Mesenchymal stem cell (in vitro differentiated cells and primary cell): ENCODE data around the gene C10orf67.

Source experiments
- DNase-seq: peaks from one replicate; pipeline ENCODE4 v3.0.0-alpha.2; 2013
- H2AFZ ChIP-seq: one replicate; pipeline ENCODE4 v1.6.1; 2013; ENCODE audit warnings: low read depth, mild to moderate bottlenecking, control low read depth, inconsistent platforms, low read length, moderate library complexity
- H2AK5ac ChIP-seq: 2 replicates; pipeline ENCODE4 v1.6.1; 2013; ENCODE audit warnings: low read length, moderate library complexity, mild to moderate bottlenecking, inconsistent platforms; ENCODE audit not compliant: severe bottlenecking
- H2BK120ac ChIP-seq: one replicate; pipeline ENCODE4 v1.6.1; 2013; ENCODE audit warnings: low read depth, mild to moderate bottlenecking, inconsistent platforms, low read length, moderate library complexity
- H2BK12ac ChIP-seq, 2 experiments: one replicate each; pipeline ENCODE4 v1.6.1; 2013; ENCODE audit warnings: inconsistent platforms in 2 of 2, low read length in 2 of 2, mild to moderate bottlenecking in 2 of 2, moderate library complexity in 2 of 2, control low read depth in 1 of 2
- H2BK15ac ChIP-seq: one replicate; pipeline ENCODE4 v1.6.1; 2013; ENCODE audit warnings: mild to moderate bottlenecking, low read depth, inconsistent platforms; ENCODE audit not compliant: poor library complexity, severe bottlenecking
- H2BK5ac ChIP-seq: 2 replicates; pipeline ENCODE4 v1.6.1; 2013; ENCODE audit warnings: low read depth, mild to moderate bottlenecking, low read length, control low read depth, inconsistent platforms; ENCODE audit not compliant: poor library complexity, severe bottlenecking
- H3K14ac ChIP-seq, 2 experiments: one replicate each; pipeline ENCODE4 v1.6.1; 2013; ENCODE audit warnings: inconsistent platforms in 2 of 2, low read length in 2 of 2, control low read depth in 1 of 2, mild to moderate bottlenecking in 1 of 2, moderate library complexity in 1 of 2
- H3K18ac ChIP-seq, 2 experiments: one replicate each; pipeline ENCODE4 v1.6.1; 2013; ENCODE audit warnings: inconsistent platforms in 2 of 2, low read length in 2 of 2, control low read depth in 1 of 2, low read depth in 1 of 2, mild to moderate bottlenecking in 1 of 2
- H3K23ac ChIP-seq, 2 experiments: one replicate each; pipeline ENCODE4 v1.6.1; 2013; ENCODE audit warnings: inconsistent platforms in 2 of 2, low read length in 2 of 2, mild to moderate bottlenecking in 2 of 2, moderate library complexity in 2 of 2, control low read depth in 1 of 2
- H3K27ac ChIP-seq: 2 replicates; pipeline ENCODE4 v1.5.1; 2013; ENCODE audit warnings: mild to moderate bottlenecking, moderate library complexity, low read length, control low read depth, inconsistent platforms; ENCODE audit not compliant: poor library complexity, severe bottlenecking
- H3K27me3 ChIP-seq, 2 experiments: 2 replicates each; pipeline versions ENCODE4 v1.6.1 to v1.7.0; 2013; ENCODE audit warnings: low read length in 2 of 2, mild to moderate bottlenecking in 2 of 2, moderate library complexity in 2 of 2, control low read depth in 1 of 2, inconsistent platforms in 1 of 2; ENCODE audit not compliant: control insufficient read depth in 1 of 2, insufficient read depth in 1 of 2
- H3K36me3 ChIP-seq, 2 experiments: 2 replicates each; pipeline versions ENCODE4 v1.6.1 to v1.7.0; 2013; ENCODE audit warnings: low read length in 2 of 2, control low read depth in 1 of 2, inconsistent platforms in 1 of 2, low read depth in 1 of 2, mild to moderate bottlenecking in 1 of 2; ENCODE audit not compliant: insufficient read depth in 2 of 2, control insufficient read depth in 1 of 2
- H3K4ac ChIP-seq, 2 experiments: one replicate each; pipeline ENCODE4 v1.6.1; 2013; ENCODE audit warnings: inconsistent platforms in 2 of 2, low read length in 2 of 2, mild to moderate bottlenecking in 2 of 2, moderate library complexity in 2 of 2, control low read depth in 1 of 2, low read depth in 1 of 2
- H3K4me1 ChIP-seq: 2 replicates; pipeline ENCODE4 v1.6.1; 2013; ENCODE audit warnings: low read depth, low read length, control low read depth; ENCODE audit not compliant: control insufficient read depth, insufficient read depth
- H3K4me2 ChIP-seq: 2 replicates; pipeline ENCODE4 v1.6.1; 2013; ENCODE audit warnings: low read length, mild to moderate bottlenecking, inconsistent platforms; ENCODE audit not compliant: poor library complexity, severe bottlenecking
- H3K4me3 ChIP-seq, 2 experiments: 2 replicates each; pipeline versions ENCODE4 v1.5.1 to v1.7.0; 2013; ENCODE audit warnings: low read length in 2 of 2, mild to moderate bottlenecking in 2 of 2, control low read depth in 1 of 2, low read depth in 1 of 2; ENCODE audit not compliant: insufficient read depth in 1 of 2
- H3K79me1 ChIP-seq: replicated peaks from 2 replicates; pipeline ENCODE4 v1.6.1; 2013; ENCODE audit warnings: mild to moderate bottlenecking, control low read depth, low read length, inconsistent platforms; ENCODE audit not compliant: poor library complexity, severe bottlenecking
- H3K9ac ChIP-seq: 2 replicates; pipeline ENCODE4 v1.7.0; 2013; ENCODE audit warnings: mild to moderate bottlenecking, low read length, moderate library complexity
- H3K9me3 ChIP-seq: 2 replicates; pipeline ENCODE4 v1.7.0; 2013; ENCODE audit warnings: mild to moderate bottlenecking, low read length; ENCODE audit not compliant: control insufficient read depth
- H4K8ac ChIP-seq: one replicate; pipeline ENCODE4 v1.6.1; 2013; ENCODE audit warnings: inconsistent platforms, mild to moderate bottlenecking, low read length, moderate library complexity
- H4K91ac ChIP-seq: one replicate; pipeline ENCODE4 v1.6.1; 2013; ENCODE audit warnings: mild to moderate bottlenecking, low read length, inconsistent platforms
- WGBS: methylation state at CpG from one replicate; pipeline ENCODE4 v1.1.7; 2013; ENCODE audit warnings: mixed read lengths; 5-methylcytosine and 5-hydroxymethylcytosine counted together

The C10orf67 gene

DNA sequence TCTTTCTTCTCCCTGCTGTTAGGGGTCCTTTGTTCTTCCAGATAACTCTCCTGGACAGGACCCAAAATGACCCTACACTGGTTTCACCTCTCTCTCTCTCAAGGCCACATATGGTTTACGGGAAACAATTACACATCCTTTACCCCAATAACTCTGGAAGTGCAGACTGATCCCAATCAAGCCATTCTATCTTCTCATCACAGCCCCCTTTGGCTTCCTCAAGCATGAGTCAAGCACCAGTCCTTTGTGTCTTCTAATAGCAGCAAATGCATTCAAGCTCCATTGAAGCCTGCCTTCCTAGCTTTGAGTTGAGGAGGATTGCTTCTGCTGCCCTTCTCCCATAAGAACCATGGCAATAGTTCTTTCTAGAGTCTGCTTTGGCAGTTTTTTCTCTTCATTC is 20.2 kb downstream of the C10orf67 start:
- no peak for DNase-seq
- Histone ChIP-seq H3K4ac (no peak overlapping the region), H3K27me3 (peaks cover 0 to 5% of the 10 kb centered on the region in 2 experiments), H3K9me3 (no peaks in the 10 kb centered on the region), H2BK120ac (no peak overlapping the region), H3K36me3 (no peaks in the 10 kb centered on the region), H4K8ac (no peak overlapping the region), H3K18ac (no peak overlapping the region), H2BK5ac (no peak overlapping the region), H3K4me1 (no peaks in the 10 kb centered on the region), H3K27ac (no peak overlapping the region), H4K91ac (no peak overlapping the region), H2AK5ac (no peak overlapping the region), H3K23ac (no peak overlapping the region), H3K79me1 (no peaks in the 10 kb centered on the region), H2BK15ac (no peak overlapping the region), H3K9ac (no peak overlapping the region), H3K4me3 (no peak overlapping the region), H2AFZ (no peak overlapping the region), H3K4me2 (no peak overlapping the region), H3K14ac (no peak overlapping the region), H2BK12ac (no peak overlapping the region)
- WGBS = 100% methylated on average over 1 of the region's 1 CpG

GRCh38 chr10:23322082-23322481 is 22.5 kb downstream of the C10orf67 start:
- no peak overlapping the region for H4K91ac ChIP-seq
- H3K4me1 ChIP-seq = peaks cover 2% of the 10 kb centered on the region
- peaks cover under 1% of the 10 kb centered on the region for H3K9me3 ChIP-seq
- H3K4me3 ChIP-seq = no peak overlapping the region
- no peaks in the 10 kb centered on the region for H3K36me3 ChIP-seq
- no peak overlapping the region for H3K9ac ChIP-seq
- H2AK5ac ChIP-seq = no peak overlapping the region
- no peak overlapping the region for H3K4me2 ChIP-seq
- 100% methylated on average over 1 of the region's 1 CpG for WGBS
- H3K4ac ChIP-seq = no peak overlapping the region
- no peak overlapping the region for H2BK120ac ChIP-seq
- H2AFZ ChIP-seq = no peak overlapping the region
- no peak overlapping the region for H3K14ac ChIP-seq
- no peak overlapping the region for H3K18ac ChIP-seq
- H3K23ac ChIP-seq = no peak overlapping the region
- no peak for DNase-seq
- H2BK15ac ChIP-seq = no peak overlapping the region
- peaks cover 0 to 5% of the 10 kb centered on the region in 2 experiments for H3K27me3 ChIP-seq
- H3K79me1 ChIP-seq = no peaks in the 10 kb centered on the region
- H2BK12ac ChIP-seq = no peak overlapping the region
- H3K27ac ChIP-seq = no peak overlapping the region
- no peak overlapping the region for H2BK5ac ChIP-seq
- no peak overlapping the region for H4K8ac ChIP-seq

- Histone ChIP-seq H3K79me1 (no peaks in the 10 kb centered on the region), H3K9me3 (peaks cover 8% of the 10 kb centered on the region), H3K4me3 (no peak overlapping the region)
Measured at GRCh38 chr10:23319835-23320234, 24.8 kb downstream of the C10orf67 start.

DNA sequence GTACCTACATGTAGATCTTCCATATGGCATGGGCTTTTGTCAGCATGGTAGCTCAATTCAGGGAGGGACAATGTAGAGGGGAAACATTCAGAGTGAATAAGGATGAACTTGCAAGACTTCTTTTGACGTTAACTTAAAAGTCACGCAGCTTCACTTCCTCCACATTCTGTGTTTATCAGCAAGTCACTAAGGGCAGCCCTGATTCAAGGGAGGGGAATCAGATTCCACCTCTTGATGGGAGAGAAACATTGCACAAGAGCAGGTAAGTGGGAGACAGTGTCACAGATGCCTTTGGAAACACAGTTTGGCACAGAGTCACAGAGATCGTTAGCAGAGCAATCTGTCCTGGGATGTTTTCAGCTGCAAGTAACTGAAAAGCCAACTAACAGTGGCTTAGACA is 26.2 kb downstream of the C10orf67 start:
- Histone ChIP-seq H2AFZ (no peak overlapping the region), H2BK5ac (no peak overlapping the region), H3K9ac (no peak overlapping the region), H3K36me3 (no peaks in the 10 kb centered on the region), H4K91ac (no peak overlapping the region), H2BK15ac (no peak overlapping the region), H4K8ac (no peak overlapping the region), H3K4me1 (peaks cover 2% of the 10 kb centered on the region), H2BK12ac (no peak overlapping the region), H3K4me3 (no peak overlapping the region), H3K18ac (no peak overlapping the region), H3K23ac (no peak overlapping the region), H3K27me3 (no peaks in the 10 kb centered on the region), H3K27ac (no peak overlapping the region), H2AK5ac (no peak overlapping the region), H3K14ac (no peak overlapping the region), H3K4me2 (no peak overlapping the region), H3K4ac (no peak overlapping the region), H3K9me3 (peaks cover 8% of the 10 kb centered on the region), H2BK120ac (no peak overlapping the region), H3K79me1 (no peaks in the 10 kb centered on the region)
- WGBS = 86% methylated on average over 3 of the region's 3 CpGs
- no peak for DNase-seq

More at GRCh38 chr10:23319835-23320234, 24.8 kb downstream of the C10orf67 start:
- Histone ChIP-seq H3K36me3 (no peaks in the 10 kb centered on the region), H2BK120ac (no peak overlapping the region), H4K8ac (no peak overlapping the region), H3K4ac (no peak overlapping the region), H2AK5ac (no peak overlapping the region), H3K27me3 (peaks cover 0 to 5% of the 10 kb centered on the region in 2 experiments), H2AFZ (no peak overlapping the region), H3K18ac (no peak overlapping the region), H3K4me2 (no peak overlapping the region), H3K23ac (no peak overlapping the region), H3K9ac (no peak overlapping the region), H3K27ac (no peak overlapping the region), H3K4me1 (peaks cover 2% of the 10 kb centered on the region), H3K14ac (no peak overlapping the region), H2BK15ac (no peak overlapping the region), H2BK5ac (no peak overlapping the region), H4K91ac (no peak overlapping the region), H2BK12ac (no peak overlapping the region)
- 93% methylated on average over 3 of the region's 4 CpGs for WGBS
- no peak for DNase-seq
